C4-2B (cell line): Measurements from ENCODE around the gene RTL9.
"Not testable (repeated sequence)": the region's sequence is repeated elsewhere in the genome, so short reads cannot be mapped to it uniquely, and the experiment has no call there.

Source experiments
- H3K27ac ChIP-seq: fragments of 450-650 bp; 2 replicates; pipeline ENCODE4 v1.5.1; 2017
- ZFX ChIP-seq: fragments of 450-650 bp; IDR thresholded peaks from 2 replicates; pipeline ENCODE4 v1.6.1; 2017
- TF ChIP-seq, protein P1 (sequence below): fragments of 450-650 bp; conservative IDR thresholded peaks from 2 replicates; pipeline ENCODE4 v1.5.1; 2017; ENCODE audit warnings: mild to moderate bottlenecking

RTL9 gene

DNA sequence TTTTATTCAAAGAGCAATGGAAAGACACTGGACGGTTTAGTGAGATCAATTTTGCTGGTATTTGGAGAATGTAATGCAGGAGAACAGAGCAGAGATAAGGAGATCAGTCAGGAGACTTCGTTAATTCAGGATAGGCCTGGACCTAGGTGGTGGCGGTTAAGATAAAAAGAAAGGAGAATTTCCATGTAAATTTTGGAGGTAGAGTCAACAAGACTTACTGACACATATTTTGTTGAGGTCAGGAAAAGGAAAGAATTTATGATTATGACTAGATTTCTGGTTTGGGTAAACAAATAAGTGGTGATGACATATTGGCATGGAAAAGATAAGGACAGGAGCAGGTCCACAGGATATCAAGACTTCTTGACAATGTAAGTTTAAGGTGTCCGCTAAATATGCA, 31.9 kb upstream of the RTL9 start:
- H3K27ac ChIP-seq, result no peak overlapping the region
- TF ChIP-seq ZFX, result no peak

DNA sequence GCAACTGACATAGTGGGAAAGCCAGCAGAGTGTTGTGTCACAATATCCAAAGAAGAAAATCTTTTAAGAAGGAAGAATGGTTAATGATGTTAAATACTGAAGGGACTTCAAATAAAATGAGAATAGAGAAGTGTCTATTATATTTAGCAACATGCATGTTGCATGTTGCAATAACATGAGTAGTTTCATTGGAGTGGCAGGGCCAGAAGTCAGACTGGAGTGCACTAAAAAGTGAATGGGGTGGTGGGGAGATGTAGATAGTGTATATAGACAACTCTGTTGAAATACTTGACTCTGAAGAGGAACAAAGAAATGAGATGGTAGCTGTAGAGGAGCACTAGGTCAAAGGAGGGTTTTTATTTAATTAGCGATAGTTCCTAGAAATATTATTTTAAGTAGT, 31.3 kb upstream of the RTL9 start:
- no peak overlapping the region for H3K27ac ChIP-seq
- TF ChIP-seq, protein P1, sequence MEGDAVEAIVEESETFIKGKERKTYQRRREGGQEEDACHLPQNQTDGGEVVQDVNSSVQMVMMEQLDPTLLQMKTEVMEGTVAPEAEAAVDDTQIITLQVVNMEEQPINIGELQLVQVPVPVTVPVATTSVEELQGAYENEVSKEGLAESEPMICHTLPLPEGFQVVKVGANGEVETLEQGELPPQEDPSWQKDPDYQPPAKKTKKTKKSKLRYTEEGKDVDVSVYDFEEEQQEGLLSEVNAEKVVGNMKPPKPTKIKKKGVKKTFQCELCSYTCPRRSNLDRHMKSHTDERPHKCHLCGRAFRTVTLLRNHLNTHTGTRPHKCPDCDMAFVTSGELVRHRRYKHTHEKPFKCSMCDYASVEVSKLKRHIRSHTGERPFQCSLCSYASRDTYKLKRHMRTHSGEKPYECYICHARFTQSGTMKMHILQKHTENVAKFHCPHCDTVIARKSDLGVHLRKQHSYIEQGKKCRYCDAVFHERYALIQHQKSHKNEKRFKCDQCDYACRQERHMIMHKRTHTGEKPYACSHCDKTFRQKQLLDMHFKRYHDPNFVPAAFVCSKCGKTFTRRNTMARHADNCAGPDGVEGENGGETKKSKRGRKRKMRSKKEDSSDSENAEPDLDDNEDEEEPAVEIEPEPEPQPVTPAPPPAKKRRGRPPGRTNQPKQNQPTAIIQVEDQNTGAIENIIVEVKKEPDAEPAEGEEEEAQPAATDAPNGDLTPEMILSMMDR, result no peak
- TF ChIP-seq ZFX, result no peak

DNA sequence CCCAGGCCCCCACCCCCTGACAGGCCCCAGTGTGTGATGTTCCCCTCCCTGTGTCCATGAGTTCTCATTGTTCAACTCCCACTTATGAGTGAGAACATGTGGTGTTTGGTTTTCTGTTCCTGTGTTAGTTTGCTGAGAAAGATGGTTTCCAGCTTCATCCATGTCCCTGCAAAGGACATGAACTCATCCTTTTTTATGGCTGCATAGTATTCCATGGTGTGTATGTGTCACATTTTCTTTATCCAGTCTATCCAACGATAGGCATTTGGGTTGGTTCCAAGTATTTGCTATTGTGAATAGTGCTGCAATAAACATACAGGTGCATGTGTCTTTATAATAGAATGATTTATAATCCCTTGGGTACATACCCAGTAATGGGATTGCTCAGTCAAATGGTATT, 30.0 kb upstream of the RTL9 start:
- H3K27ac ChIP-seq, result not testable (repeated sequence)

DNA sequence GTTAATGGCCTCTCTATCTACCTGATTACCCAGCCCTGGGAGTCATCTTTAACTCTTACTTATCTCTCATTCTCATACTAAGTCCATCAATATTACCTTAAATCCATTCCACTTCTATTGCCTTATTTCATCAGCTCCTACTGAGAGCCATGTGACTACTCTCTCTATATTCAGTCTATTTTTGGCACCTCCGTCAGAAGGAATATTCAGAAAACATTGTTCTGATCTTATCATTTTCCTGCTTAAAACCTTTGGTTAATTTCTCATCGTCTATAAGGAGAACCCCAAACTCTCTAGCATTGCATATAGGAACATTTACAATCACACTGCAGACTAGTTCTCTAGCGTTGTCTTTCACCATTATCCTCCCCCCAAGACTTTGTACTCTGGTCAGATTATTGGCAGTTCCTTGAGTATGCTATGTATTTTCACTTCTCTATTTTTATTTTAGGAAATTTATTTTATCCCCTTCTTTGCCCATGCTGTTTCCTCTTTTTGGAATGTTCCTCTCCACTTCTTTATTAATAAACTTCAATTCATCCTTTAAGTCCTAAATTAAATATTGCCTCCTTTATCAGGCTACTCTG, 27.1 kb upstream of the RTL9 start:
- H3K27ac ChIP-seq, result no peak overlapping the region
- TF ChIP-seq ZFX, result no peak
- TF ChIP-seq, protein P1, result no peak

DNA sequence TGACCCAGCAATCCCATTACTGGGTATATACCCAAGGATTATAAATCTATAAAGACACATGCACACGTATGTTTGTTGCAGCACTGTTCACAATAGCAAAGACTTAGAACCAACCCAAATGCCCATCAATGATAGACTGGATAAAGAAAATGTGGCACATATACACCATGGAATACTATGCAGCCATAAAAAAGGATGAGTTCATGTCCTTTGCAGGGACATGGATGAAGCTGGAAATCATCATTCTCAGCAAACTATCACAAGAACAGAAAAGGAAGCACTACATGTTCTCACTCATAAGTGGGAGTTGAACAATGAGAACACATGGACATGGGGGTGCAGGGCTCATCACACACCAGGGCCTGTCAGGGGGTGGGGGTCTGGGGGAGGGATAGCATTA, 25.2 kb upstream of the RTL9 start:
- not testable (repeated sequence) for H3K27ac ChIP-seq

DNA sequence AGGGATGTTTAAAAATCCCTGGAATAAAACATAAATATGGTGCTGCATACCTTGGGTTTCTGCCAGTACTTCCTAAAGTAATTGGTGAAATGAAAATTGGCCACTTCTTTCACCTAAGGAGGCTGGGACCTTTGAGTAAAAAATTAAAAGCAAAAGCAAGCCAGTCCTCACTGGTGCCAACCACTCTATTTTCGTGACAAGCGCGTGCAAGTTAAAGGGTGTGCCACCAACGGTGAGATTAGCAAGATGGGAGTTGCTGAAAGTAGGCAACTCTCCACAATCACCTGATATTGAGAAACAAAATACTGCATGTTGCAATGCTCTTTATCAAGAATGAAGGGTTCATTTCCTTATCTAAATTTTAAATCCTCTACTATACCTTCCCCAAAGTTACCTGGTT, 19.7 kb upstream of the RTL9 start:
- TF ChIP-seq, protein P1, result no peak
- no peak for TF ChIP-seq ZFX
- H3K27ac ChIP-seq, result no peak overlapping the region

DNA sequence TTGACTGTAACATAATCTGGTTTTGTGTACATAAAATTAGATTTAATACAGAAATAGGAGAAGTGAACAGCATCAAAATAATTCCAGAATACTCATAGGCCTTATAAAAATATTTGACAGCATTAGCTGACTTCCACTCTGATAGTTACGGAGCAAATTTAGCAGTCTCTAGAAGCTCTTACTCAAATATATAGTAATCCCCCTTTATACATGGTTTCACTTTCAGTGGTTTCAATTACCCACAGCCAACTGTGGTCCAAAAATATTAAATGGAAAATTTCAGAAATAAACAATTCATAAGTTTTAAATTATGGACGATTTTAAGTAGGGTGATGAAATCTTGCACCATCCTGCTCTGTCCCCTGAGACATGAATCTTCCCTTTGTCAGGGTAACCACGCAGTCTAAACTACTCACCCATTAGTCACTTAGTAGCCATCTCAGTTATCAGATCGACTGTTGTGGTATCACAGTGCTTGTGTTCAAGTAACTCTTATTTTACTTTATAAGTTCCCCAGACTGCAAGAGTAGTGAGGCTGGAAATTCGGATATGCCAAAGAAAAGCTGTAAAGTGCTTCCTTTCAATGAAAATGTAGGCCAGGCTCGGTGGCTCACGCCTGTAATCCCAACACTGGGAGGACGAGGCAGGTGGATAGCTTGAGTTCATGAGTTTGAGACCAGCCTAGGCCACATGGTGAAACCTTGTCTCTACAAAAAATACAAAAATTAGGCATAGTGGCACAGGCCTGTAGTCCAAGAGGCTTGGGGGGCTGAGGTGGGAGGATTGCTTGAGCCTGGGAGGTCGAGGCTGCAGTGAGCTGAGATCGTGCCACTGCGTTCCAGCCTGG, 17.2 kb upstream of the RTL9 start:
- H3K27ac ChIP-seq, result no peak overlapping the region
- TF ChIP-seq, protein P1, result no peak
- TF ChIP-seq ZFX, result no peak

DNA sequence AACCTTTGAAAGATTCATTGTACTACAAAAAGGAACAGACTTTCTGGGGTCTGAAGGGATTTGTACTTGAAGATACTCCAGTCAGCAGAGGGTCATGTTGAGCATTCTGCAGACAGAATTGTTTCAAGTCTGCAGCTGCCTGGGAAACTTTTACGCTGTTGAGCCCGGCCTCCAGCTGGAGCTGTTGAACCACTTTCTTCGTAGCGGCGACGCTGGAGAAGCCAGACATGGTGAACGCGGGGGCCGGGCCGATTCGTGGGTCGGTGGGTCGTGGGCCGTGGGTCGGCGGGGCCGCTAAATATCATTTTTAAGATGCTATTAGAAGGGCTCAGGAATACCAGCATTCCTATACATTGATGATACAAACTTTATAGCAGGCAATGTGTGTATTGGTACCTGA, 12.0 kb upstream of the RTL9 start:
- no peak overlapping the region for H3K27ac ChIP-seq
- no peak for TF ChIP-seq ZFX
- TF ChIP-seq, protein P1, result no peak

DNA sequence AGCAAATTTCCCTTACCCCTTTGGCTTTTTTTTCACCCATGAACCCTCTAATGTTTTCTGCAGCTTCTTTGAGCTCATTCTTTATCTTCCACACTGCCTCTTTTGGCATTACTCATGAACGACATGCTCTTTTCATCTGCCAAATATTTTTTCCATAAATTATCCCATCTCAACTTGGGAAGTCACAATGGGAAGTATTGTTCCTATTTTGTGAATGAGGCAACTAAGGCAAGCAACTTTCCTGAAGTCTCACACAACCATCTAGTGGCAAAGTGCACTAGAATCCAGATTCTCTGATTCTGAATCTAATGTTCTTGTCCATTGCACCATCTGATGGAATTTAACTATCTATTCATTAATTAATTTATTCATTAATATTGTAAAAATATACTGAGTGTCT, 625 bp downstream of the RTL9 start:
- no peak for TF ChIP-seq ZFX
- TF ChIP-seq, protein P1, result no peak
- H3K27ac ChIP-seq, result no peak overlapping the region
